Measurements from ENCODE around the gene CFAP52. TPM values are rescaled to one million over a fixed set of nuclear protein-coding genes. Genes with fewer than 3 reads are reported as not detected.
"Not testable (repeated sequence)": the region's sequence is repeated elsewhere in the genome, so short reads cannot be mapped to it uniquely, and the experiment has no call there.

Gene CFAP52
- total RNA-seq, 4 donors from 2014 or later: 0.40 to 4.2 TPM; not detected in 2

- no peak for ATAC-seq
- TF ChIP-seq, protein P1, sequence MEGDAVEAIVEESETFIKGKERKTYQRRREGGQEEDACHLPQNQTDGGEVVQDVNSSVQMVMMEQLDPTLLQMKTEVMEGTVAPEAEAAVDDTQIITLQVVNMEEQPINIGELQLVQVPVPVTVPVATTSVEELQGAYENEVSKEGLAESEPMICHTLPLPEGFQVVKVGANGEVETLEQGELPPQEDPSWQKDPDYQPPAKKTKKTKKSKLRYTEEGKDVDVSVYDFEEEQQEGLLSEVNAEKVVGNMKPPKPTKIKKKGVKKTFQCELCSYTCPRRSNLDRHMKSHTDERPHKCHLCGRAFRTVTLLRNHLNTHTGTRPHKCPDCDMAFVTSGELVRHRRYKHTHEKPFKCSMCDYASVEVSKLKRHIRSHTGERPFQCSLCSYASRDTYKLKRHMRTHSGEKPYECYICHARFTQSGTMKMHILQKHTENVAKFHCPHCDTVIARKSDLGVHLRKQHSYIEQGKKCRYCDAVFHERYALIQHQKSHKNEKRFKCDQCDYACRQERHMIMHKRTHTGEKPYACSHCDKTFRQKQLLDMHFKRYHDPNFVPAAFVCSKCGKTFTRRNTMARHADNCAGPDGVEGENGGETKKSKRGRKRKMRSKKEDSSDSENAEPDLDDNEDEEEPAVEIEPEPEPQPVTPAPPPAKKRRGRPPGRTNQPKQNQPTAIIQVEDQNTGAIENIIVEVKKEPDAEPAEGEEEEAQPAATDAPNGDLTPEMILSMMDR (IDR thresholded peaks at IDR 0.05): no peak
- no peak for TF ChIP-seq POLR2A (IDR thresholded peaks at IDR 0.05)
- no peak for TF ChIP-seq POLR2AphosphoS5 (IDR thresholded peaks at IDR 0.05)
- peaks cover 0 to 30% (median 12%) of the 10 kb centered on the region in 3 donors for H3K4me1 ChIP-seq
- H3K4me3 ChIP-seq: peak overlapping the region in 1 of 2 donors; percentile 78
- peak overlapping the region in 2 of 4 donors; percentile 72 to 79 for H3K27ac ChIP-seq
- H3K36me3 ChIP-seq: no peaks in the 10 kb centered on the region
- WGBS, 2 donors (ENCODE audit: low coverage in 1 of 2): 10 to 16% methylated on average over 4 of the region's 4 CpGs
- no peaks in the 10 kb centered on the region for H3K27me3 ChIP-seq
- H3K9me3 ChIP-seq: no peaks in the 10 kb centered on the region
Measured at GRCh38 chr17:9577373-9577709, 899 bp downstream of the CFAP52 start.

DNA sequence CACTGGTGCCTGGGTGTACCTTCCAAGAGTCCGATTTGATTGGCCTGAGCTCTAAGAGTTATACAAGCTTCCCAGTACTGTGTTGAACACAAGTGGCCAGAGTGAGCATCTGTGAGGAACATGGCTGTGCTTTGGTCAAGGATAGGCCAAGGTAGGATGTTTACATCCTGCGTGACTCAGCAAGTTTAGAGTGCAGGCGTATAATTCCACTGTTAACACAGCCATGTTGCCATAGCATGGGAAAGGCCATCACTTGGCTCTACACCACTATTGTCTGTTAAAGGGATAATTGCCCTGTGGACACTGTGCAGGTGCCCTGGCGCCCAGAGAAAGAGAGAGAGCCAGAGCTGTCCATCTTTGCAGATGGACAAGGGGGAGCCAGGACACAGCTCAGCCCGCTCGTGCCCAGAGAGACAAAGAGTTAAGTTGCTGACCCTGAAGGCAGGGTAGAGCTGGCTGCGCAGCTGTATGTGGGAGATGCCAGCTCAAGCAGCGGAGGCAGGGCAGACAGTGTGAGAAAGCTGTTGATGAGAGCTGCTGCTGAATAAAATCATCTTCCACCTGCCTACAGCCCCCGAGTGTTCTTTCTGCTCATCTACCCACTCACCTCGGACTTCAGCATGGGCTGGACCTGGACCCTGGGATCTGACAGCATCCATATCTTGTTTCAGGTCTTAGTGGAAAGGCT, 11.7 kb downstream of the CFAP52 start:
- H3K27me3 ChIP-seq: no peaks in the 10 kb centered on the region
- no peak for ATAC-seq
- H3K27ac ChIP-seq: no peak overlapping the region
- no peaks in the 10 kb centered on the region for H3K36me3 ChIP-seq
- TF ChIP-seq POLR2A (IDR thresholded peaks at IDR 0.05) (no peak), POLR2AphosphoS5 (IDR thresholded peaks at IDR 0.05) (no peak), EP300 (IDR thresholded peaks at IDR 0.05) (no peak)
- TF ChIP-seq, protein P1 (IDR thresholded peaks at IDR 0.05): no peak
- no peaks in the 10 kb centered on the region for H3K9me3 ChIP-seq
- WGBS, 2 donors (ENCODE audit: low coverage in 1 of 2): 87 to 92% methylated on average over 4 to 9 of the region's 10 CpGs
- H3K4me1 ChIP-seq: no peaks in the 10 kb centered on the region
- H3K4me3 ChIP-seq: no peak overlapping the region

DNA sequence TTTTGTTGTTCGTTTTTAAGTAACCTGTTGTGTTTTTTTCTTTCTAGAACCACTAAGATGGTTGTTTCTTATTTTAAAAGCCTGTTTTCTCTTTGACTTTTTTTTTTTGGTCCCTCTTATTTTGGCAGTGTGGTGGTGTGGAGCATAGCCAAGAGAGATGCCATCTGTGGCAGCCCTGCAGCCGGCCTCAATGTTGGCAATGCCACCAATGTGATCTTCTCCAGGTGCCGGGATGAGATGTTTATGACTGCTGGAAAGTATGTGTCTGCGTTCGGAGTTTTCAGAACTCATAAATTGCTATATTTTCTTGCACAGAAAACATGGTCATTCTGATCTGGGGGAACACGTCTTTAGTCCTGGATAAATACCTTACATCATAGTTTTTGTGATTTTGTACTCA, 17.6 kb downstream of the CFAP52 start:
- Histone ChIP-seq H3K4me3 (no peak overlapping the region), H3K36me3 (no peaks in the 10 kb centered on the region), H3K9me3 (no peaks in the 10 kb centered on the region), H3K27ac (no peak overlapping the region), H3K27me3 (no peaks in the 10 kb centered on the region), H3K4me1 (no peaks in the 10 kb centered on the region)
- ATAC-seq: no peak
- 41 to 51% methylated on average over 5 to 6 of the region's 6 CpGs for WGBS, 2 donors (ENCODE audit: low coverage in 1 of 2)
- no peak for TF ChIP-seq POLR2AphosphoS5 (IDR thresholded peaks at IDR 0.05)
- TF ChIP-seq POLR2A (IDR thresholded peaks at IDR 0.05): no peak
- TF ChIP-seq, protein P1 (IDR thresholded peaks at IDR 0.05): no peak
- TF ChIP-seq EP300 (IDR thresholded peaks at IDR 0.05): no peak

GRCh38 chr17:9597638-9598037, 21.2 kb downstream of the CFAP52 start:
- not testable (repeated sequence) for H3K4me1 ChIP-seq, H3K27me3 ChIP-seq, H3K9me3 ChIP-seq, H3K36me3 ChIP-seq, H3K4me3 ChIP-seq, ATAC-seq, H3K27ac ChIP-seq
- 83 to 95% methylated on average over 2 to 4 of the region's 5 CpGs for WGBS, 2 donors (ENCODE audit: low coverage in 1 of 2)

DNA sequence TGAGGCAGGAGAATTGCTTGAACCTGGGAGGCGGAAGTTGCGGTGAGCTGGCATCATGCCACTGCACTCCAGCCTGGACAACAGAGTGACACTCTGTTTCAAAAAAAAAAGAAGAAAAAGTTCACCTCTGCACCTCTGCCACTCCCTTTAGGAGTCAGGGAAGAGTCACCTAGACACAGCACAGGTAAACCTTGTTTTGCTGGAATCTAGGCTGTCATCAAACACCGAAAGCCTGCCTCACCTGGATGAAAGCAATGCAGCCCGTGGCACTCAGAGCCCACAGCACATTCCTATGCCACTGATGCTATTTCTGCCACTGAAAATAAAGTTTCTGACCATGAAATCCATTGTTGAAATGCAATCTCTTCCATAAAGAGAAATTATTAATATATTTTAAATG, 22.2 kb downstream of the CFAP52 start:
- H3K9me3 ChIP-seq: no peaks in the 10 kb centered on the region
- H3K36me3 ChIP-seq: no peaks in the 10 kb centered on the region
- H3K27ac ChIP-seq: no peak overlapping the region
- no peaks in the 10 kb centered on the region for H3K4me1 ChIP-seq
- TF ChIP-seq EP300 (IDR thresholded peaks at IDR 0.05) (no peak), POLR2A (IDR thresholded peaks at IDR 0.05) (no peak), POLR2AphosphoS5 (IDR thresholded peaks at IDR 0.05) (no peak)
- TF ChIP-seq, protein P1 (IDR thresholded peaks at IDR 0.05): no peak
- no peak overlapping the region for H3K4me3 ChIP-seq
- ATAC-seq: no peak
- peaks cover 5% of the 10 kb centered on the region for H3K27me3 ChIP-seq
- WGBS, 2 donors (ENCODE audit: low coverage in 1 of 2): 65 to 93% methylated on average over 3 to 4 of the region's 4 CpGs

DNA sequence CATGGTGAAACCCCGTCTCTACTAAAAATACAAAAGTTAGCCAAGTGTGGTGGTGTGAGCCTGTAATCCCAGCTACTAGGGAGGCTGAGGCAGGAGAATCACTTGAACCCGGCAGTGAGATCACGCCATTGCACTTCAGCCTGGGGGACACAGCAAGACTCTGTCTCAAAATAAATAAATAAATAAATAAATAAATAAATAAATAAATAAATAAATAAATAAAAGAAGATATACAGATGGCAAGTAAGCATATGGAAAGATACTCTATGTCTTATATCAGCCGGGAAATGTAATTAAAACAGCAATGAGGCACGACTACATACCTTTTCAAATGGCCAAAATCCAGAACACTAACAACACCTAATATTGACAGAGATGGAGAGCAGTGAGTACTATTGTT, 28.1 kb downstream of the CFAP52 start:
- not testable (repeated sequence) for H3K9me3 ChIP-seq, H3K4me1 ChIP-seq, H3K4me3 ChIP-seq, H3K27me3 ChIP-seq, H3K27ac ChIP-seq, ATAC-seq, H3K36me3 ChIP-seq
- WGBS, 2 donors (ENCODE audit: low coverage in 1 of 2): 73 to 78% methylated on average over 2 of the region's 5 CpGs
